Naive thymus-derived CD8-positive, alpha-beta T cell (primary cell): Measurements from ENCODE around the gene S100A1. TPM values are rescaled to one million over a fixed set of nuclear protein-coding genes. Genes with fewer than 3 reads are reported as not detected.
A peak's percentile ranks its signal among the peaks of the same experiment; 100 is the strongest.

Experiments
- ATAC-seq, 2 donors: fragments of 150-1000 bp; cut with Tn5 transposase in 1 of 2; sonication (Bioruptor Pico), chemical (Tn5 transposase) in 1 of 2; 1 replicate in 1 of 2; 2 replicates in 1 of 2; pipeline ENCODE4 v1.10.0; 2021; ENCODE audit warnings: mild to moderate bottlenecking in 2 of 2, moderate library complexity in 2 of 2
- POLR2A ChIA-PET: fragments of 350-600 bp; sonication (Branson Sonifier 250); formaldehyde crosslinking; loops from one replicate; lab custom pipeline; 2021; ENCODE audit warnings: antibody characterized with exemption; lab: Charles Lee
- DNase-seq, 10 donors: peaks; one replicate each; pipeline versions ENCODE4 v3.0.0 to v3.0.0-alpha.2; 2020 to 2022
- H3K27ac Mint-ChIP-seq, 10 donors: one replicate each; pipeline ENCODE4 v1.8.0; 2020 to 2022; ENCODE audit warnings: mild to moderate bottlenecking in 10 of 10, mixed read lengths in 10 of 10, moderate library complexity in 4 of 10, inconsistent platforms in 1 of 10
- H3K27me3 Mint-ChIP-seq, 5 donors: one replicate each; pipeline ENCODE4 v1.8.0; 2021 to 2022; ENCODE audit warnings: mixed read lengths in 5 of 5
- H3K36me3 Mint-ChIP-seq, 3 donors: one replicate each; pipeline ENCODE4 v1.8.0; 2020 to 2022; ENCODE audit warnings: mixed read lengths in 3 of 3, mild to moderate bottlenecking in 2 of 3, inconsistent platforms in 1 of 3
- H3K4me1 Mint-ChIP-seq, 4 donors: one replicate each; pipeline ENCODE4 v1.8.0; 2021 to 2022; ENCODE audit warnings: mixed read lengths in 4 of 4
- H3K4me3 Mint-ChIP-seq, 10 donors: one replicate each; pipeline ENCODE4 v1.8.0; 2020 to 2022; ENCODE audit warnings: mild to moderate bottlenecking in 10 of 10, mixed read lengths in 10 of 10, moderate library complexity in 6 of 10, inconsistent platforms in 1 of 10
- H3K9me3 Mint-ChIP-seq, 9 donors: one replicate each; pipeline ENCODE4 v1.8.0; 2020 to 2022; ENCODE audit warnings: mixed read lengths in 9 of 9, mild to moderate bottlenecking in 3 of 9, inconsistent platforms in 1 of 9, moderate library complexity in 1 of 9
- polyA plus RNA-seq, 3 donors: library from polyadenylated mRNA; unstranded; fragments of 300-500 nt; fragmentation: Illumina TruSeq; gene quantifications; one replicate each; pipeline ENCODE4 v1.2.3, GENCODE V29; 2021
- total RNA-seq, 8 experiments: library from RNA in 2 of 8; stranded (reverse) in 2 of 8; gene quantifications; one replicate each; pipeline ENCODE4 v1.2.3 and lab custom pipeline; 2021 to 2026

Gene S100A1
- total and polyA plus RNA-seq, 5 experiments from 2014 or later = not detected

- Mint-ChIP-seq H3K4me1 (peaks cover 5 to 38% (median 19%) of the 10 kb centered on the region in 4 donors), H3K4me3 (no peak overlapping the region), H3K36me3 (no peaks in the 10 kb centered on the region), H3K27ac (peak overlapping the region in 9 of 10 donors; percentile 1 to 81 (median 73)), H3K27me3 (no peaks in the 10 kb centered on the region), H3K9me3 (no peaks in the 10 kb centered on the region)
- peak in 3 of 10 donors; percentile 22 to 28 (median 25) for DNase-seq
- POLR2A ChIA-PET = interaction anchor here (1.3 kb wide), 1 partner anchor 35 kb away, joined by 5 read pairs; the partner anchor contains the start of gene CHTOP
- ATAC-seq = peak; percentile 91 to 92
Measured at GRCh38 chr1:153598309-153599172, 29.7 kb upstream of the S100A1 start.

- H3K27ac Mint-ChIP-seq = no peak overlapping the region
- DNase-seq = no peak
- no peaks in the 10 kb centered on the region for H3K36me3 Mint-ChIP-seq
- H3K27me3 Mint-ChIP-seq = no peaks in the 10 kb centered on the region
- peaks cover 5 to 38% (median 19%) of the 10 kb centered on the region in 4 donors for H3K4me1 Mint-ChIP-seq
- no peak overlapping the region for H3K4me3 Mint-ChIP-seq
- POLR2A ChIA-PET = interaction anchor here (0.6 kb wide), 1 partner anchor 23 kb away, joined by 4 read pairs; no protein-coding TSS in a partner anchor
- ATAC-seq = no peak
- H3K9me3 Mint-ChIP-seq = no peaks in the 10 kb centered on the region
Measured at GRCh38 chr1:153599847-153600246, 28.4 kb upstream of the S100A1 start.

GRCh38 chr1:153602749-153603148 lies 25.5 kb upstream of the S100A1 start:
- no peak for ATAC-seq
- Mint-ChIP-seq H3K27me3 (no peaks in the 10 kb centered on the region), H3K36me3 (no peaks in the 10 kb centered on the region), H3K4me1 (peaks cover 5 to 30% (median 18%) of the 10 kb centered on the region in 4 donors), H3K4me3 (no peak overlapping the region), H3K27ac (peak overlapping the region in 2 of 10 donors; percentile 9 to 39), H3K9me3 (no peaks in the 10 kb centered on the region)
- no peak for DNase-seq
- POLR2A ChIA-PET = no interaction called here

- Mint-ChIP-seq H3K27me3 (no peaks in the 10 kb centered on the region), H3K36me3 (no peaks in the 10 kb centered on the region), H3K4me1 (peaks cover 0 to 11% (median 7%) of the 10 kb centered on the region in 4 donors), H3K27ac (no peak overlapping the region), H3K4me3 (no peak overlapping the region), H3K9me3 (no peaks in the 10 kb centered on the region)
- POLR2A ChIA-PET = no interaction called here
- ATAC-seq (no peak), DNase-seq (no peak)
Measured at GRCh38 chr1:153606194-153606593, 22.0 kb upstream of the S100A1 start.

GRCh38 chr1:153607381-153607780 lies 20.9 kb upstream of the S100A1 start:
- ATAC-seq (no peak), DNase-seq (no peak)
- POLR2A ChIA-PET = no interaction called here
- Mint-ChIP-seq H3K4me3 (no peak overlapping the region), H3K4me1 (peaks cover 0 to 5% (median 3%) of the 10 kb centered on the region in 4 donors), H3K27ac (peak overlapping the region in 1 of 10 donors; percentile 22), H3K36me3 (no peaks in the 10 kb centered on the region), H3K27me3 (no peaks in the 10 kb centered on the region), H3K9me3 (no peaks in the 10 kb centered on the region)

- H3K36me3 Mint-ChIP-seq = no peaks in the 10 kb centered on the region
- no peaks in the 10 kb centered on the region for H3K27me3 Mint-ChIP-seq
- ATAC-seq = no peak
- no peaks in the 10 kb centered on the region for H3K9me3 Mint-ChIP-seq
- H3K4me3 Mint-ChIP-seq = no peak overlapping the region
- POLR2A ChIA-PET = no interaction called here
- peak overlapping the region in 2 of 10 donors; percentile 28 to 59 for H3K27ac Mint-ChIP-seq
- no peak for DNase-seq
- no peaks in the 10 kb centered on the region for H3K4me1 Mint-ChIP-seq
Measured at GRCh38 chr1:153608089-153608682, 20.0 kb upstream of the S100A1 start.

GRCh38 chr1:153608742-153609584 lies 19.3 kb upstream of the S100A1 start:
- H3K27ac Mint-ChIP-seq = peak overlapping the region in 1 of 10 donors; percentile 28
- ATAC-seq = no peak
- H3K4me3 Mint-ChIP-seq = no peak overlapping the region

GRCh38 chr1:153609585-153609907 lies 18.7 kb upstream of the S100A1 start:
- Mint-ChIP-seq H3K27me3 (no peaks in the 10 kb centered on the region), H3K4me3 (peak overlapping the region in 1 of 10 donors; percentile 52), H3K27ac (no peak overlapping the region)

More at GRCh38 chr1:153608742-153609584, 19.3 kb upstream of the S100A1 start:
- no peaks in the 10 kb centered on the region for H3K9me3 Mint-ChIP-seq
- no peaks in the 10 kb centered on the region for H3K4me1 Mint-ChIP-seq
- H3K27me3 Mint-ChIP-seq = no peaks in the 10 kb centered on the region
- no peaks in the 10 kb centered on the region for H3K36me3 Mint-ChIP-seq
- POLR2A ChIA-PET = no interaction called here
- no peak for DNase-seq

GRCh38 chr1:153610334-153610733 lies 17.9 kb upstream of the S100A1 start:
- Mint-ChIP-seq H3K36me3 (no peaks in the 10 kb centered on the region), H3K4me1 (no peaks in the 10 kb centered on the region), H3K27ac (no peak overlapping the region), H3K9me3 (no peaks in the 10 kb centered on the region), H3K27me3 (no peaks in the 10 kb centered on the region), H3K4me3 (no peak overlapping the region)
- no peak for DNase-seq
- ATAC-seq = no peak
- POLR2A ChIA-PET = no interaction called here

More at GRCh38 chr1:153609585-153609907, 18.7 kb upstream of the S100A1 start:
- no peaks in the 10 kb centered on the region for H3K36me3 Mint-ChIP-seq
- ATAC-seq (no peak), DNase-seq (no peak)
- H3K9me3 Mint-ChIP-seq = no peaks in the 10 kb centered on the region
- POLR2A ChIA-PET = no interaction called here
- H3K4me1 Mint-ChIP-seq = no peaks in the 10 kb centered on the region

- no peak overlapping the region for H3K4me3 Mint-ChIP-seq
- H3K36me3 Mint-ChIP-seq = no peaks in the 10 kb centered on the region
- ATAC-seq (no peak), DNase-seq (no peak)
- no peaks in the 10 kb centered on the region for H3K4me1 Mint-ChIP-seq
- no peak overlapping the region for H3K27ac Mint-ChIP-seq
- POLR2A ChIA-PET = no interaction called here
- no peaks in the 10 kb centered on the region for H3K27me3 Mint-ChIP-seq
- no peaks in the 10 kb centered on the region for H3K9me3 Mint-ChIP-seq
Measured at GRCh38 chr1:153610811-153611301, 17.4 kb upstream of the S100A1 start.

- Mint-ChIP-seq H3K4me3 (no peak overlapping the region), H3K9me3 (no peaks in the 10 kb centered on the region), H3K27ac (no peak overlapping the region), H3K27me3 (no peaks in the 10 kb centered on the region), H3K36me3 (no peaks in the 10 kb centered on the region), H3K4me1 (no peaks in the 10 kb centered on the region)
- no peak for ATAC-seq
- POLR2A ChIA-PET = no interaction called here
- no peak for DNase-seq
Measured at GRCh38 chr1:153611356-153611755, 16.9 kb upstream of the S100A1 start.

- no peak for DNase-seq
- no peak for ATAC-seq
- H3K4me1 Mint-ChIP-seq = no peaks in the 10 kb centered on the region
Measured at GRCh38 chr1:153612111-153612754, 16.0 kb upstream of the S100A1 start.

More at GRCh38 chr1:153612111-153612754, 16.0 kb upstream of the S100A1 start:
- Mint-ChIP-seq H3K9me3 (no peaks in the 10 kb centered on the region), H3K27ac (peak overlapping the region in 2 of 10 donors; percentile 21 to 37), H3K27me3 (no peaks in the 10 kb centered on the region), H3K4me3 (no peak overlapping the region), H3K36me3 (no peaks in the 10 kb centered on the region)
- POLR2A ChIA-PET = interaction anchor here (0.7 kb wide), 1 partner anchor 37 kb away, joined by 4 read pairs; no protein-coding TSS in a partner anchor
